ENCODE measurements around the gene CFAP53. TPM values are rescaled to one million over a fixed set of nuclear protein-coding genes. Genes with fewer than 3 reads are reported as not detected.
"Not testable (repeated sequence)": the region's sequence is repeated elsewhere in the genome, so short reads cannot be mapped to it uniquely, and the experiment has no call there.

The CFAP53 gene
- total RNA-seq, 3 donors from 2014 or later (not counting 1 experiment from before 2014, with no cell fraction given) = 0.20 to 0.24 (median 0.20) TPM

- H3K27ac Mint-ChIP-seq = no peak overlapping the region
- H3K9me3 Mint-ChIP-seq = peaks cover 6 to 8% of the 10 kb centered on the region in 2 donors
- Histone ChIP-seq H3K4me1 (ENCODE audit: control insufficient read depth, insufficient read depth, low read length) (no peaks in the 10 kb centered on the region), H3K27ac (ENCODE audit: low read length) (no peak overlapping the region), H3K27me3 (ENCODE audit: control insufficient read depth, insufficient read depth, low read length) (no peaks in the 10 kb centered on the region), H3K9me3 (ENCODE audit: control insufficient read depth, insufficient read depth, low read length) (peaks cover 12% of the 10 kb centered on the region), H3K36me3 (ENCODE audit: control insufficient read depth, insufficient read depth, low read length) (no peaks in the 10 kb centered on the region), H3K4me3 (ENCODE audit: low read length) (no peak overlapping the region)
- H3K27me3 Mint-ChIP-seq (ENCODE audit: low read depth in 2 of 2) = peaks cover 7 to 14% of the 10 kb centered on the region in 2 donors
- peaks cover 9% of the 10 kb centered on the region for H3K36me3 Mint-ChIP-seq
- ATAC-seq (no peak), DNase-seq (no peak)
- H3K4me1 Mint-ChIP-seq = no peaks in the 10 kb centered on the region
- intact Hi-C loops (cut with micrococcal nuclease) = no loop called here
- no peak for TF ChIP-seq CTCF (IDR thresholded peaks at IDR 0.05)
- WGBS (ENCODE audit: insufficient coverage) = 92% methylated on average over 3 of the region's 3 CpGs
- no peak overlapping the region for H3K4me3 Mint-ChIP-seq
Measured at GRCh38 chr18:50240080-50240563, 26.2 kb downstream of the CFAP53 start.

- no peak for TF ChIP-seq CTCF (IDR thresholded peaks at IDR 0.05)
- WGBS (ENCODE audit: insufficient coverage) = 79% methylated on average over 2 of the region's 2 CpGs
Measured at GRCh38 chr18:50232419-50232818, 33.9 kb downstream of the CFAP53 start.

DNA sequence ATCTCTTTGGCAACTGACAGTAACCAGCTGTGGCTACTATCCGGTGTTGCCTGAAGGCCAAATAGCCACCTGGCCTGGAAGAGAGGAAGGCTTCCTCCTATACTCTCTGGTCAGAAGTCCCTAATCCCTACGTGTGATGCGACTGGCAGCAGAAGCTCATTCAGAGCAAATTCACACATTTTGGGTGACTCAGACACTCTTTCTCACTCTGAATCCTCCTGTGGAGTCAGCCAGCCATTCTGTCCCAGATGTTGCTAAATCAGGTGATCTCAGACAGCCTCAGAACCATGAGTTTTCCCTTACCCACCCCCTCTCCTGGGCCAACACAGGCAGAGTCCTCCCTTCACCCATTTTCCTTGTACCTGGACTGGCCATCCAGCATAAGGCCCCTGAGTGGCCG lies 34.7 kb downstream of the CFAP53 start:
- H3K4me1 ChIP-seq (ENCODE audit: control insufficient read depth, insufficient read depth, low read length) = no peaks in the 10 kb centered on the region
- no peaks in the 10 kb centered on the region for H3K9me3 Mint-ChIP-seq
- 71% methylated on average over 4 of the region's 4 CpGs for WGBS (ENCODE audit: insufficient coverage)
- H3K36me3 ChIP-seq (ENCODE audit: control insufficient read depth, insufficient read depth, low read length) = no peaks in the 10 kb centered on the region
- H3K9me3 ChIP-seq (ENCODE audit: control insufficient read depth, insufficient read depth, low read length) = no peaks in the 10 kb centered on the region
- H3K27ac Mint-ChIP-seq = no peak overlapping the region
- no peaks in the 10 kb centered on the region for H3K27me3 ChIP-seq (ENCODE audit: control insufficient read depth, insufficient read depth, low read length)
- no peak overlapping the region for H3K27ac ChIP-seq (ENCODE audit: low read length)
- intact Hi-C loops (cut with micrococcal nuclease) = no loop called here
- no peak for DNase-seq
- TF ChIP-seq CTCF (IDR thresholded peaks at IDR 0.05) = no peak
- H3K36me3 Mint-ChIP-seq = no peaks in the 10 kb centered on the region
- no peak for ATAC-seq
- H3K4me3 Mint-ChIP-seq = no peak overlapping the region
- peaks cover 20 to 32% of the 10 kb centered on the region in 2 donors for H3K27me3 Mint-ChIP-seq (ENCODE audit: low read depth in 2 of 2)
- no peak overlapping the region for H3K4me3 ChIP-seq (ENCODE audit: low read length)
- no peaks in the 10 kb centered on the region for H3K4me1 Mint-ChIP-seq

More at GRCh38 chr18:50232419-50232818, 33.9 kb downstream of the CFAP53 start:
- H3K4me3 Mint-ChIP-seq = no peak overlapping the region
- H3K36me3 ChIP-seq (ENCODE audit: control insufficient read depth, insufficient read depth, low read length) = no peaks in the 10 kb centered on the region
- peaks cover 15 to 28% of the 10 kb centered on the region in 2 donors for H3K27me3 Mint-ChIP-seq (ENCODE audit: low read depth in 2 of 2)
- no peaks in the 10 kb centered on the region for H3K4me1 ChIP-seq (ENCODE audit: control insufficient read depth, insufficient read depth, low read length)
- no peaks in the 10 kb centered on the region for H3K9me3 ChIP-seq (ENCODE audit: control insufficient read depth, insufficient read depth, low read length)
- H3K4me1 Mint-ChIP-seq = no peaks in the 10 kb centered on the region
- DNase-seq = no peak
- no peak overlapping the region for H3K4me3 ChIP-seq (ENCODE audit: low read length)
- no peak for ATAC-seq
- H3K27ac ChIP-seq (ENCODE audit: low read length) = no peak overlapping the region
- no peak overlapping the region for H3K27ac Mint-ChIP-seq
- intact Hi-C loops (cut with micrococcal nuclease) = no loop called here
- H3K36me3 Mint-ChIP-seq = no peaks in the 10 kb centered on the region
- H3K9me3 Mint-ChIP-seq = no peaks in the 10 kb centered on the region
- H3K27me3 ChIP-seq (ENCODE audit: control insufficient read depth, insufficient read depth, low read length) = no peaks in the 10 kb centered on the region

- 89% methylated on average over 4 of the region's 4 CpGs for WGBS (ENCODE audit: insufficient coverage)
- H3K4me1 ChIP-seq (ENCODE audit: control insufficient read depth, insufficient read depth, low read length); H3K9me3 ChIP-seq (ENCODE audit: control insufficient read depth, insufficient read depth, low read length); H3K27ac ChIP-seq (ENCODE audit: low read length); intact Hi-C loops (cut with micrococcal nuclease); H3K4me1 Mint-ChIP-seq; H3K36me3 Mint-ChIP-seq; DNase-seq; H3K4me3 ChIP-seq (ENCODE audit: low read length); H3K27ac Mint-ChIP-seq; H3K4me3 Mint-ChIP-seq; ATAC-seq; H3K36me3 ChIP-seq (ENCODE audit: control insufficient read depth, insufficient read depth, low read length); H3K9me3 Mint-ChIP-seq; H3K27me3 ChIP-seq (ENCODE audit: control insufficient read depth, insufficient read depth, low read length): not testable (repeated sequence)
- H3K27me3 Mint-ChIP-seq (ENCODE audit: low read depth in 2 of 2) = peaks cover 28 to 57% of the 10 kb centered on the region in 2 donors
Measured at GRCh38 chr18:50220249-50220648, 46.0 kb downstream of the CFAP53 start.

Measured in natural killer cell (primary cell).